GM23338 (cell line): ENCODE results near the gene PGAP6. TPM values are rescaled to one million over a fixed set of nuclear protein-coding genes. Genes with fewer than 3 reads are reported as not detected.

Experiments
- ATAC-seq: fragments of 200-7000 bp; cut with Tn5 transposase; 3 replicates; pipeline ENCODE4 v1.9.1; 2020
- DNase-seq: peaks from one replicate; pipeline ENCODE4 v3.0.0-alpha.2; 2015; ENCODE audit warnings: low spot score
- H2AFZ ChIP-seq: fragments of 200-600 bp; sonication (generic); 2 replicates; pipeline ENCODE4 v1.8.0; 2016; ENCODE audit warnings: antibody characterized with exemption, mild to moderate bottlenecking, moderate library complexity
- H3F3A ChIP-seq: fragments of 200-600 bp; sonication (generic); replicated peaks from 2 replicates; pipeline ENCODE4 v1.8.0; 2017; ENCODE audit warnings: antibody characterized with exemption, mixed run types, low read depth
- H3K27ac ChIP-seq: fragments of 200-600 bp; sonication (generic); 2 replicates; pipeline ENCODE4 v1.6.1; 2016; ENCODE audit warnings: low read depth
- H3K27me3 ChIP-seq: fragments of 200-600 bp; sonication (generic); 2 replicates; pipeline ENCODE4 v1.8.0; 2016; ENCODE audit warnings: mild to moderate bottlenecking, mixed run types, moderate library complexity; ENCODE audit not compliant: insufficient read depth
- H3K36me3 ChIP-seq: fragments of 200-600 bp; sonication (generic); 2 replicates; pipeline ENCODE4 v1.8.0; 2016; ENCODE audit warnings: mild to moderate bottlenecking; ENCODE audit not compliant: insufficient read depth
- H3K4me1 ChIP-seq: fragments of 200-600 bp; sonication (generic); 2 replicates; pipeline ENCODE4 v1.8.0; 2016; ENCODE audit warnings: mild to moderate bottlenecking, moderate library complexity; ENCODE audit not compliant: insufficient read depth
- H3K4me2 ChIP-seq: fragments of 200-600 bp; sonication (generic); 2 replicates; pipeline ENCODE4 v1.7.1; 2017; ENCODE audit warnings: mixed run types
- H3K4me3 ChIP-seq: fragments of 200-600 bp; sonication (generic); 2 replicates; pipeline ENCODE4 v1.6.1; 2016; ENCODE audit warnings: mixed run types
- H3K79me2 ChIP-seq: fragments of 200-600 bp; sonication (generic); replicated peaks from 2 replicates; pipeline ENCODE4 v1.8.0; 2017; ENCODE audit warnings: mild to moderate bottlenecking; ENCODE audit not compliant: insufficient read depth
- H3K9me2 ChIP-seq: fragments of 200-600 bp; sonication (generic); 2 replicates; pipeline ENCODE4 v1.8.0; 2017; ENCODE audit not compliant: insufficient read depth
- H4K20me1 ChIP-seq: fragments of 200-600 bp; sonication (generic); replicated peaks from 2 replicates; pipeline ENCODE4 v1.8.0; 2017; ENCODE audit warnings: mild to moderate bottlenecking; ENCODE audit not compliant: insufficient read depth
- H3K27ac Mint-ChIP-seq: 2 replicates; pipeline ENCODE4 v1.8.0; 2020; ENCODE audit warnings: inconsistent platforms, mild to moderate bottlenecking, moderate library complexity, mixed read lengths
- H3K27me3 Mint-ChIP-seq: 3 replicates; pipeline ENCODE4 v1.8.0; 2022; ENCODE audit warnings: low read depth, mild to moderate bottlenecking, moderate library complexity, mixed read lengths, inconsistent platforms; ENCODE audit not compliant: insufficient read depth, poor library complexity
- H3K36me3 Mint-ChIP-seq: 3 replicates; pipeline ENCODE4 v1.8.0; 2021; ENCODE audit warnings: low read depth, mild to moderate bottlenecking, inconsistent platforms, moderate library complexity, mixed read lengths
- H3K4me1 Mint-ChIP-seq: 3 replicates; pipeline ENCODE4 v1.8.0; 2020; ENCODE audit warnings: mild to moderate bottlenecking, inconsistent platforms, mixed read lengths
- H3K4me3 Mint-ChIP-seq: 3 replicates; pipeline ENCODE4 v1.8.0; 2021; ENCODE audit warnings: moderate library complexity, mild to moderate bottlenecking, inconsistent platforms, mixed read lengths
- H3K9me3 Mint-ChIP-seq: 3 replicates; pipeline ENCODE4 v1.8.0; 2020; ENCODE audit warnings: moderate library complexity, mild to moderate bottlenecking, inconsistent platforms, mixed read lengths
- CREB1 ChIP-seq: fragments of 250-450 bp; sonication (Bioruptor Pico); IDR thresholded peaks from 2 replicates; pipeline ENCODE4 v1.5.0; 2020; ENCODE audit warnings: low read depth, mild to moderate bottlenecking, moderate library complexity
- EZH2 ChIP-seq: fragments of 200-600 bp; sonication (generic); IDR thresholded peaks from one replicate; pipeline ENCODE4 v1.8.0; 2017; ENCODE audit warnings: antibody characterized with exemption, mild to moderate bottlenecking, low read depth; ENCODE audit not compliant: unreplicated experiment
- EZH2phosphoT487 ChIP-seq: fragments of 200-600 bp; sonication (generic); IDR thresholded peaks from one replicate; pipeline ENCODE4 v1.8.1; 2018; ENCODE audit warnings: antibody characterized with exemption; ENCODE audit not compliant: unreplicated experiment
- JUNB ChIP-seq: IDR thresholded peaks from one replicate; pipeline ENCODE4 v1.6.1; 2016; ENCODE audit warnings: antibody characterized with exemption; ENCODE audit not compliant: unreplicated experiment
- NANOG ChIP-seq: IDR thresholded peaks from 2 replicates; pipeline ENCODE4 v1.6.1; 2016; ENCODE audit warnings: antibody characterized with exemption, borderline replicate concordance
- POLR2AphosphoS5 ChIP-seq: IDR thresholded peaks from 2 replicates; pipeline ENCODE4 v1.6.1; 2016; ENCODE audit warnings: antibody characterized with exemption, low read depth
- STAT1 ChIP-seq: IDR thresholded peaks from one replicate; pipeline ENCODE4 v1.6.1; 2016; ENCODE audit warnings: antibody characterized with exemption; ENCODE audit not compliant: unreplicated experiment
- ZNF114 ChIP-seq: fragments of 250-450 bp; sonication (Bioruptor Pico); IDR thresholded peaks from 2 replicates; pipeline ENCODE4 v1.5.0; 2020; ENCODE audit warnings: mild to moderate bottlenecking, moderate library complexity
- ZNF331 ChIP-seq: fragments of 250-450 bp; sonication (Bioruptor Pico); IDR thresholded peaks from 2 replicates; pipeline ENCODE4 v1.5.0; 2020; ENCODE audit warnings: low read depth, mild to moderate bottlenecking, moderate library complexity
- polyA plus RNA-seq: library from polyadenylated mRNA; unstranded; fragments of >200 nt; fragmentation: Nextera tagmentation; extraction: Ambion mirVana; gene quantifications from 2 replicates; pipeline ENCODE4 v1.2.1, GENCODE V29; 2016
- total RNA-seq: library from RNA; depleted of rRNA; stranded (reverse); fragments of >200 nt; shearing (Covaris generic); gene quantifications from 2 replicates; pipeline ENCODE4 v1.2.3, GENCODE V29; 2014
- TF ChIP-seq, protein P1 (sequence below): IDR thresholded peaks from one replicate; pipeline ENCODE4 v1.6.1; 2018; ENCODE audit warnings: antibody characterized with exemption; ENCODE audit not compliant: unreplicated experiment
- TF ChIP-seq, protein P2 (sequence below), 2 experiments: fragments of 200-600 bp in 1 of 2; sonication (generic) in 1 of 2; conservative IDR thresholded peaks; 2 replicates each; pipeline versions ENCODE4 v1.5.1 to v1.6.1; 2016 to 2017; ENCODE audit warnings: antibody characterized with exemption in 2 of 2, low read depth in 2 of 2, mild to moderate bottlenecking in 2 of 2, moderate library complexity in 1 of 2
- TF ChIP-seq, protein P3 (sequence below): IDR thresholded peaks from 2 replicates; pipeline ENCODE4 v1.6.1; 2016; ENCODE audit warnings: antibody characterized with exemption
- TF ChIP-seq, protein P4 (sequence below): fragments of 250-450 bp; sonication (Bioruptor Pico); IDR thresholded peaks from 2 replicates; pipeline ENCODE4 v1.5.0; 2020; ENCODE audit warnings: mild to moderate bottlenecking, moderate library complexity

The PGAP6 gene
- total and polyA plus RNA-seq, 2 experiments from 2014 or later, result 25.1 to 112 TPM

DNA sequence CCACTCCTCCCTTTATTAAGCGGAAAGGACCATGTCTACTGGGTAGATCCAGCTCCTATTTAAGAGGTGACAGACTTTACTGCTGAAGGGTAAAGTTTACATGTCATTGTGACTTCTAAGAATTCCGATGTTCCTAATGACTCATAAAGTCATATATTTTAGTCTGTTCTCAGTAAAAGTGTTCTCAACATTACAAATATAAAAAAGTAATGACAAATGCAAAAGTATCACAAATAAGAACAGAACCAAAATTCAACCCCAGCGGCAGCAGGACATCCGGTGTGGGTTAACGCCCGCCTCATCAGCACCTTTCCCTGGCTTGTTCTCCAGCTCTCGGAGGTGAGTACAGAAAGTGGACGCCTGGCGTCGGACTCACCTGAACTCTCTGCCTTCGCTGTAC, 36.0 kb downstream of the PGAP6 start:
- Mint-ChIP-seq H3K27me3 (peaks cover 5% of the 10 kb centered on the region), H3K4me3 (no peak overlapping the region), H3K36me3 (peaks cover 67% of the 10 kb centered on the region), H3K27ac (peak overlapping the region; percentile 46; the same call in 1 of the 2 replicates), H3K9me3 (no peaks in the 10 kb centered on the region), H3K4me1 (peaks cover 14% of the 10 kb centered on the region)
- Histone ChIP-seq H4K20me1 (peaks cover 53% of the 10 kb centered on the region), H3K4me2 (no peak overlapping the region), H3K79me2 (peaks cover 100% of the 10 kb centered on the region), H3K36me3 (no peaks in the 10 kb centered on the region), H3K4me3 (no peak overlapping the region), H3K27ac (0 out of 2 replicates have a peak overlapping the region, but pooled peaks have one; percentile 50), H3F3A (peaks cover 11% of the 10 kb centered on the region), H3K9me2 (no peaks in the 10 kb centered on the region), H3K27me3 (no peaks in the 10 kb centered on the region), H3K4me1 (no peaks in the 10 kb centered on the region), H2AFZ (no peak overlapping the region)
- DNase-seq (no peak), ATAC-seq (no peak)
- TF ChIP-seq NANOG (no peak), JUNB (no peak), POLR2AphosphoS5 (no peak), STAT1 (no peak), ZNF331 (CRISPR knock-in tag) (no peak), ZNF114 (CRISPR knock-in tag) (no peak), EZH2 (no peak), EZH2phosphoT487 (no peak), CREB1 (no peak)
- TF ChIP-seq, protein P1, sequence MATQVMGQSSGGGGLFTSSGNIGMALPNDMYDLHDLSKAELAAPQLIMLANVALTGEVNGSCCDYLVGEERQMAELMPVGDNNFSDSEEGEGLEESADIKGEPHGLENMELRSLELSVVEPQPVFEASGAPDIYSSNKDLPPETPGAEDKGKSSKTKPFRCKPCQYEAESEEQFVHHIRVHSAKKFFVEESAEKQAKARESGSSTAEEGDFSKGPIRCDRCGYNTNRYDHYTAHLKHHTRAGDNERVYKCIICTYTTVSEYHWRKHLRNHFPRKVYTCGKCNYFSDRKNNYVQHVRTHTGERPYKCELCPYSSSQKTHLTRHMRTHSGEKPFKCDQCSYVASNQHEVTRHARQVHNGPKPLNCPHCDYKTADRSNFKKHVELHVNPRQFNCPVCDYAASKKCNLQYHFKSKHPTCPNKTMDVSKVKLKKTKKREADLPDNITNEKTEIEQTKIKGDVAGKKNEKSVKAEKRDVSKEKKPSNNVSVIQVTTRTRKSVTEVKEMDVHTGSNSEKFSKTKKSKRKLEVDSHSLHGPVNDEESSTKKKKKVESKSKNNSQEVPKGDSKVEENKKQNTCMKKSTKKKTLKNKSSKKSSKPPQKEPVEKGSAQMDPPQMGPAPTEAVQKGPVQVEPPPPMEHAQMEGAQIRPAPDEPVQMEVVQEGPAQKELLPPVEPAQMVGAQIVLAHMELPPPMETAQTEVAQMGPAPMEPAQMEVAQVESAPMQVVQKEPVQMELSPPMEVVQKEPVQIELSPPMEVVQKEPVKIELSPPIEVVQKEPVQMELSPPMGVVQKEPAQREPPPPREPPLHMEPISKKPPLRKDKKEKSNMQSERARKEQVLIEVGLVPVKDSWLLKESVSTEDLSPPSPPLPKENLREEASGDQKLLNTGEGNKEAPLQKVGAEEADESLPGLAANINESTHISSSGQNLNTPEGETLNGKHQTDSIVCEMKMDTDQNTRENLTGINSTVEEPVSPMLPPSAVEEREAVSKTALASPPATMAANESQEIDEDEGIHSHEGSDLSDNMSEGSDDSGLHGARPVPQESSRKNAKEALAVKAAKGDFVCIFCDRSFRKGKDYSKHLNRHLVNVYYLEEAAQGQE, result no peak
- TF ChIP-seq, protein P2, sequence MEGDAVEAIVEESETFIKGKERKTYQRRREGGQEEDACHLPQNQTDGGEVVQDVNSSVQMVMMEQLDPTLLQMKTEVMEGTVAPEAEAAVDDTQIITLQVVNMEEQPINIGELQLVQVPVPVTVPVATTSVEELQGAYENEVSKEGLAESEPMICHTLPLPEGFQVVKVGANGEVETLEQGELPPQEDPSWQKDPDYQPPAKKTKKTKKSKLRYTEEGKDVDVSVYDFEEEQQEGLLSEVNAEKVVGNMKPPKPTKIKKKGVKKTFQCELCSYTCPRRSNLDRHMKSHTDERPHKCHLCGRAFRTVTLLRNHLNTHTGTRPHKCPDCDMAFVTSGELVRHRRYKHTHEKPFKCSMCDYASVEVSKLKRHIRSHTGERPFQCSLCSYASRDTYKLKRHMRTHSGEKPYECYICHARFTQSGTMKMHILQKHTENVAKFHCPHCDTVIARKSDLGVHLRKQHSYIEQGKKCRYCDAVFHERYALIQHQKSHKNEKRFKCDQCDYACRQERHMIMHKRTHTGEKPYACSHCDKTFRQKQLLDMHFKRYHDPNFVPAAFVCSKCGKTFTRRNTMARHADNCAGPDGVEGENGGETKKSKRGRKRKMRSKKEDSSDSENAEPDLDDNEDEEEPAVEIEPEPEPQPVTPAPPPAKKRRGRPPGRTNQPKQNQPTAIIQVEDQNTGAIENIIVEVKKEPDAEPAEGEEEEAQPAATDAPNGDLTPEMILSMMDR (conservative IDR thresholded peaks at IDR 0.05; ENCODE audit: low read depth in 2 of 2), result no peak
- TF ChIP-seq, protein P3, sequence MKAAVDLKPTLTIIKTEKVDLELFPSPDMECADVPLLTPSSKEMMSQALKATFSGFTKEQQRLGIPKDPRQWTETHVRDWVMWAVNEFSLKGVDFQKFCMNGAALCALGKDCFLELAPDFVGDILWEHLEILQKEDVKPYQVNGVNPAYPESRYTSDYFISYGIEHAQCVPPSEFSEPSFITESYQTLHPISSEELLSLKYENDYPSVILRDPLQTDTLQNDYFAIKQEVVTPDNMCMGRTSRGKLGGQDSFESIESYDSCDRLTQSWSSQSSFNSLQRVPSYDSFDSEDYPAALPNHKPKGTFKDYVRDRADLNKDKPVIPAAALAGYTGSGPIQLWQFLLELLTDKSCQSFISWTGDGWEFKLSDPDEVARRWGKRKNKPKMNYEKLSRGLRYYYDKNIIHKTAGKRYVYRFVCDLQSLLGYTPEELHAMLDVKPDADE, result no peak
- TF ChIP-seq, protein P4, sequence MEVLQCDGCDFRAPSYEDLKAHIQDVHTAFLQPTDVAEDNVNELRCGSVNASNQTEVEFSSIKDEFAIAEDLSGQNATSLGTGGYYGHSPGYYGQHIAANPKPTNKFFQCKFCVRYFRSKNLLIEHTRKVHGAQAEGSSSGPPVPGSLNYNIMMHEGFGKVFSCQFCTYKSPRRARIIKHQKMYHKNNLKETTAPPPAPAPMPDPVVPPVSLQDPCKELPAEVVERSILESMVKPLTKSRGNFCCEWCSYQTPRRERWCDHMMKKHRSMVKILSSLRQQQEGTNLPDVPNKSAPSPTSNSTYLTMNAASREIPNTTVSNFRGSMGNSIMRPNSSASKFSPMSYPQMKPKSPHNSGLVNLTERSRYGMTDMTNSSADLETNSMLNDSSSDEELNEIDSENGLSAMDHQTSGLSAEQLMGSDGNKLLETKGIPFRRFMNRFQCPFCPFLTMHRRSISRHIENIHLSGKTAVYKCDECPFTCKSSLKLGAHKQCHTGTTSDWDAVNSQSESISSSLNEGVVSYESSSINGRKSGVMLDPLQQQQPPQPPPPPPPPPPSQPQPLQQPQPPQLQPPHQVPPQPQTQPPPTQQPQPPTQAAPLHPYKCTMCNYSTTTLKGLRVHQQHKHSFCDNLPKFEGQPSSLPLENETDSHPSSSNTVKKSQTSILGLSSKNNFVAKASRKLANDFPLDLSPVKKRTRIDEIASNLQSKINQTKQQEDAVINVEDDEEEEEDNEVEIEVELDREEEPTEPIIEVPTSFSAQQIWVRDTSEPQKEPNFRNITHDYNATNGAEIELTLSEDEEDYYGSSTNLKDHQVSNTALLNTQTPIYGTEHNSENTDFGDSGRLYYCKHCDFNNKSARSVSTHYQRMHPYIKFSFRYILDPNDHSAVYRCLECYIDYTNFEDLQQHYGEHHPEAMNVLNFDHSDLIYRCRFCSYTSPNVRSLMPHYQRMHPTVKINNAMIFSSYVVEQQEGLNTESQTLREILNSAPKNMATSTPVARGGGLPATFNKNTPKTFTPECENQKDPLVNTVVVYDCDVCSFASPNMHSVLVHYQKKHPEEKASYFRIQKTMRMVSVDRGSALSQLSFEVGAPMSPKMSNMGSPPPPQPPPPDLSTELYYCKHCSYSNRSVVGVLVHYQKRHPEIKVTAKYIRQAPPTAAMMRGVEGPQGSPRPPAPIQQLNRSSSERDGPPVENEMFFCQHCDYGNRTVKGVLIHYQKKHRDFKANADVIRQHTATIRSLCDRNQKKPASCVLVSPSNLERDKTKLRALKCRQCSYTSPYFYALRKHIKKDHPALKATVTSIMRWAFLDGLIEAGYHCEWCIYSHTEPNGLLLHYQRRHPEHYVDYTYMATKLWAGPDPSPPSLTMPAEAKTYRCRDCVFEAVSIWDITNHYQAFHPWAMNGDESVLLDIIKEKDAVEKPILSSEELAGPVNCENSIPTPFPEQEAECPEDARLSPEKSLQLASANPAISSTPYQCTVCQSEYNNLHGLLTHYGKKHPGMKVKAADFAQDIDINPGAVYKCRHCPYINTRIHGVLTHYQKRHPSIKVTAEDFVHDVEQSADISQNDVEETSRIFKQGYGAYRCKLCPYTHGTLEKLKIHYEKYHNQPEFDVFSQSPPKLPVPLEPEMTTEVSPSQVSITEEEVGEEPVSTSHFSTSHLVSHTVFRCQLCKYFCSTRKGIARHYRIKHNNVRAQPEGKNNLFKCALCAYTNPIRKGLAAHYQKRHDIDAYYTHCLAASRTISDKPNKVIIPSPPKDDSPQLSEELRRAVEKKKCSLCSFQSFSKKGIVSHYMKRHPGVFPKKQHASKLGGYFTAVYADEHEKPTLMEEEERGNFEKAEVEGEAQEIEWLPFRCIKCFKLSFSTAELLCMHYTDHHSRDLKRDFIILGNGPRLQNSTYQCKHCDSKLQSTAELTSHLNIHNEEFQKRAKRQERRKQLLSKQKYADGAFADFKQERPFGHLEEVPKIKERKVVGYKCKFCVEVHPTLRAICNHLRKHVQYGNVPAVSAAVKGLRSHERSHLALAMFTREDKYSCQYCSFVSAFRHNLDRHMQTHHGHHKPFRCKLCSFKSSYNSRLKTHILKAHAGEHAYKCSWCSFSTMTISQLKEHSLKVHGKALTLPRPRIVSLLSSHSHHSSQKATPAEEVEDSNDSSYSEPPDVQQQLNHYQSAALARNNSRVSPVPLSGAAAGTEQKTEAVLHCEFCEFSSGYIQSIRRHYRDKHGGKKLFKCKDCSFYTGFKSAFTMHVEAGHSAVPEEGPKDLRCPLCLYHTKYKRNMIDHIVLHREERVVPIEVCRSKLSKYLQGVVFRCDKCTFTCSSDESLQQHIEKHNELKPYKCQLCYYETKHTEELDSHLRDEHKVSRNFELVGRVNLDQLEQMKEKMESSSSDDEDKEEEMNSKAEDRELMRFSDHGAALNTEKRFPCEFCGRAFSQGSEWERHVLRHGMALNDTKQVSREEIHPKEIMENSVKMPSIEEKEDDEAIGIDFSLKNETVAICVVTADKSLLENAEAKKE, result no peak
